ACHN (cell line): ENCODE results near the gene JAGN1.
"Not testable (repeated sequence)": the region's sequence is repeated elsewhere in the genome, so short reads cannot be mapped to it uniquely, and the experiment has no call there.

Experiments used
- DNase-seq: peaks from one replicate; pipeline ENCODE4 v3.0.0-alpha.2; 2015
- in situ Hi-C: cut with HindIII; loops from 2 replicates; pipeline ENCODE4 v1.10.0; 2017; ENCODE audit warnings: low sequenced_read_pairs, low pct_ligation_motif_present, low pct_unique_long_range_greater_than_20kb

JAGN1 gene

GRCh38 chr3:9890249-9891071, at the start of gene JAGN1:
Gene JAGN1 (plus strand): TSS chr3:9890610. CDS start chr3:9890723, 113 bp downstream.
- in situ Hi-C loops = no loop called here
- DNase-seq = peak; percentile 82

GRCh38 chr3:9841015-9841414, 49.4 kb upstream of the JAGN1 start:
- in situ Hi-C loops = no loop called here
- no peak for DNase-seq

GRCh38 chr3:9843715-9844438, 46.5 kb upstream of the JAGN1 start, which contains the start of gene RPUSD3:
Gene RPUSD3 (minus strand): TSS chr3:9844008. CDS start chr3:9843990, 18 bp downstream.
- peak; percentile 90 for DNase-seq
- in situ Hi-C loops = no loop called here

- in situ Hi-C loops = no loop called here
- no peak for DNase-seq
These were observed 44.2 kb upstream of the JAGN1 start for GRCh38 chr3:9846231-9846630.

GRCh38 chr3:9846931-9847488, 43.4 kb upstream of the JAGN1 start:
- in situ Hi-C loops = no loop called here
- DNase-seq = no peak

- in situ Hi-C loops, DNase-seq: not testable (repeated sequence)
These were observed 42.5 kb upstream of the JAGN1 start for GRCh38 chr3:9847870-9848269.

- in situ Hi-C loops = not testable (repeated sequence)
- peak; percentile 29 for DNase-seq
These were observed 41.5 kb upstream of the JAGN1 start for GRCh38 chr3:9848860-9849259.

GRCh38 chr3:9851383-9851782, 39.0 kb upstream of the JAGN1 start:
- DNase-seq, in situ Hi-C loops: not testable (repeated sequence)

GRCh38 chr3:9851926-9852325, 38.5 kb upstream of the JAGN1 start:
- DNase-seq, in situ Hi-C loops: not testable (repeated sequence)

GRCh38 chr3:9852528-9852927, 37.9 kb upstream of the JAGN1 start:
- DNase-seq = no peak
- in situ Hi-C loops = no loop called here

- DNase-seq, in situ Hi-C loops: not testable (repeated sequence)
These were observed 36.0 kb upstream of the JAGN1 start for GRCh38 chr3:9854291-9854940.

GRCh38 chr3:9855594-9855993, 34.8 kb upstream of the JAGN1 start:
- no peak for DNase-seq
- in situ Hi-C loops = no loop called here

GRCh38 chr3:9859530-9860025, 30.8 kb upstream of the JAGN1 start:
- in situ Hi-C loops = no loop called here
- DNase-seq = no peak

- in situ Hi-C loops = no loop called here
- DNase-seq = no peak
These were observed 29.2 kb upstream of the JAGN1 start for GRCh38 chr3:9861201-9861600.

GRCh38 chr3:9861626-9862130, 28.7 kb upstream of the JAGN1 start:
- in situ Hi-C loops = no loop called here
- no peak for DNase-seq

GRCh38 chr3:9862391-9863057, 27.9 kb upstream of the JAGN1 start:
- in situ Hi-C loops = no loop called here
- peak; percentile 66 for DNase-seq

GRCh38 chr3:9863058-9863772, 27.2 kb upstream of the JAGN1 start:
- in situ Hi-C loops = no loop called here
- DNase-seq = no peak
